ENCODE measurements around the gene JSRP1.

GRCh38 chr19:2236064-2236313, 20.2 kb downstream of the JSRP1 start:
- TF ChIP-seq CTCF (conservative IDR thresholded peaks at IDR 0.05 in 1 of 2, IDR thresholded peaks at IDR 0.05 in 1 of 2; ENCODE audit: extremely low read depth in 1 of 2, insufficient read depth in 1 of 2, low read depth in 1 of 2, low read length in 2 of 2) (no peak), EZH2 (IDR thresholded peaks at IDR 0.05; ENCODE audit: borderline replicate concordance, low read length) (no peak)
